HepG2 (cell line): ENCODE data around the gene TMEM200C. TPM values are rescaled to one million over a fixed set of nuclear protein-coding genes. Genes with fewer than 3 reads are reported as not detected.

Source experiments
- ATAC-seq: fragments of 200-7000 bp; cut with Tn5 transposase; 3 replicates; pipeline ENCODE4 v1.9.1; 2020; ENCODE audit warnings: mild to moderate bottlenecking, moderate library complexity
- BruUV-seq: library from RNA; stranded (reverse); fragments of 400-500 nt; replicated peaks from 2 replicates; lab custom pipeline; 2021; lab: Mats Ljungman, UMichigan
- CTCF ChIA-PET: fragments of 300-600 bp; formaldehyde crosslinking; extraction: SDS; loops from one replicate; lab custom pipeline; 2021; ENCODE audit warnings: low total read pairs, inconsistent platforms, low intra/inter-chr PET ratio; lab: Yijun Ruan, JAX
- POLR2A ChIA-PET: fragments of 350-600 bp; sonication (Branson Sonifier 250); formaldehyde crosslinking; loops from one replicate; lab custom pipeline; 2020; ENCODE audit warnings: antibody characterized with exemption, inconsistent platforms; lab: Yijun Ruan, JAX
- DNase-seq: peaks from one replicate; pipeline ENCODE4 v3.0.0-alpha.2; 2015; ENCODE audit warnings: low spot score
- FAIRE-seq: peaks from 3 replicates; lab custom pipeline; 2011; peaks lifted over from hg19 to GRCh38; lab: Jason Lieb, UNC
- H2AFZ ChIP-seq: one replicate; pipeline ENCODE4 v1.6.1; 2011; ENCODE audit warnings: low read length, inconsistent platforms
- H3K27ac ChIP-seq: fragments of 300-600 bp; 3 replicates; pipeline ENCODE4 v1.8.0; 2011; ENCODE audit warnings: mixed run types, mild to moderate bottlenecking, mixed read lengths, low read length, inconsistent platforms; ENCODE audit not compliant: insufficient read depth; ENCODE audit errors: extremely low read length
- H3K27me3 ChIP-seq, 2 experiments: fragments of 200-600 bp in 1 of 2; 2 replicates in 1 of 2; 3 replicates in 1 of 2; pipeline versions ENCODE4 v1.6.0 to v1.8.0; 2011; ENCODE audit warnings: low read length in 2 of 2, mild to moderate bottlenecking in 2 of 2, moderate library complexity in 2 of 2, inconsistent platforms in 1 of 2; ENCODE audit not compliant: insufficient read depth in 2 of 2, control insufficient read depth in 1 of 2
- H3K36me3 ChIP-seq, 2 experiments: fragments of 200-600 bp in 1 of 2; replicated peaks in 1 of 2; 2 replicates in 1 of 2; 3 replicates in 1 of 2; pipeline versions ENCODE4 v1.5.1 to v1.8.0; 2011; ENCODE audit warnings: low read length in 2 of 2, inconsistent platforms in 1 of 2; ENCODE audit not compliant: insufficient read depth in 2 of 2, control insufficient read depth in 1 of 2
- H3K4me1 ChIP-seq: 2 replicates; pipeline ENCODE4 v1.5.1; 2012; ENCODE audit warnings: low read length, inconsistent platforms; ENCODE audit not compliant: insufficient read depth
- H3K4me2 ChIP-seq: 2 replicates; pipeline ENCODE4 v1.6.0; 2011; ENCODE audit warnings: low read depth, low read length, inconsistent platforms
- H3K4me3 ChIP-seq, 3 experiments: fragments of 200-600 bp in 1 of 3; sonication (generic), shearing (Covaris generic) in 1 of 3; replicated peaks in 1 of 3; 2 replicates each; pipeline ENCODE4 v1.5.1; 2011 to 2016; ENCODE audit warnings: low read length in 3 of 3, inconsistent platforms in 2 of 3, low read depth in 2 of 3, mild to moderate bottlenecking in 2 of 3, control low read depth in 1 of 3, mixed read lengths in 1 of 3; ENCODE audit not compliant: insufficient read depth in 1 of 3
- H3K79me2 ChIP-seq: one replicate; pipeline ENCODE4 v1.6.1; 2011; ENCODE audit warnings: low read length, inconsistent platforms; ENCODE audit not compliant: insufficient read depth
- H3K9ac ChIP-seq: 2 replicates; pipeline ENCODE4 v1.6.0; 2011; ENCODE audit warnings: mild to moderate bottlenecking, low read depth, low read length, inconsistent platforms; ENCODE audit not compliant: insufficient read depth
- H3K9me3 ChIP-seq: 2 replicates; pipeline ENCODE4 v1.5.1; 2012; ENCODE audit warnings: mild to moderate bottlenecking, low read length
- H4K20me1 ChIP-seq: 2 replicates; pipeline ENCODE4 v1.6.0; 2011; ENCODE audit warnings: inconsistent platforms, mild to moderate bottlenecking, low read length, moderate library complexity; ENCODE audit not compliant: insufficient read depth
- ADNP ChIP-seq: sonication (generic); formaldehyde crosslinking; IDR thresholded peaks from 2 replicates; pipeline ENCODE4 v1.4.0; 2020; ENCODE audit warnings: missing genetic modification reagents
- ATF7-NPFF ChIP-seq: sonication (generic); formaldehyde crosslinking; IDR thresholded peaks from 2 replicates; pipeline ENCODE4 v1.8.1; 2023; ENCODE audit warnings: mild to moderate bottlenecking, low read depth, missing genetic modification reagents, moderate library complexity
- CENPT ChIP-seq: sonication (generic); formaldehyde crosslinking; IDR thresholded peaks from 2 replicates; pipeline ENCODE4 v1.8.0; 2022; ENCODE audit warnings: low read depth, mild to moderate bottlenecking, moderate library complexity, missing genetic modification reagents
- KLF16 ChIP-seq, 2 experiments: sonication (generic) in 1 of 2; formaldehyde crosslinking in 1 of 2; IDR thresholded peaks; 2 replicates each; pipeline versions ENCODE4 v1.6.1 to v1.8.0; 2016 to 2023; ENCODE audit warnings: missing genetic modification reagents in 2 of 2, missing compliant biosample characterization in 1 of 2
- YEATS4 ChIP-seq: sonication (generic); formaldehyde crosslinking; IDR thresholded peaks from 2 replicates; pipeline ENCODE4 v1.4.0; 2020; ENCODE audit warnings: missing genetic modification reagents, borderline replicate concordance
- ZBTB21 ChIP-seq: sonication (generic); formaldehyde crosslinking; IDR thresholded peaks from 2 replicates; pipeline ENCODE4 v1.4.0; 2020; ENCODE audit warnings: missing genetic modification reagents
- ZNF33A ChIP-seq: sonication (generic); formaldehyde crosslinking; IDR thresholded peaks from 2 replicates; pipeline ENCODE4 v1.5.1; 2020; ENCODE audit warnings: missing genetic modification reagents, mild to moderate bottlenecking, moderate library complexity, borderline replicate concordance
- ZNF720 ChIP-seq: sonication (generic); formaldehyde crosslinking; IDR thresholded peaks from 2 replicates; pipeline ENCODE4 v1.4.0; 2020; ENCODE audit warnings: missing genetic modification reagents
- ZNF839 ChIP-seq: sonication (generic); formaldehyde crosslinking; IDR thresholded peaks from 2 replicates; pipeline ENCODE4 v1.4.0; 2020; ENCODE audit warnings: missing genetic modification reagents, mild to moderate bottlenecking, borderline replicate concordance
- WGBS: methylation state at CpG from one replicate; pipeline ENCODE4 v1.1.6; 2017; ENCODE audit warnings: low lambda C conversion rate; 5-methylcytosine and 5-hydroxymethylcytosine counted together
- in situ Hi-C: cut with HindIII; loops from 2 replicates; pipeline ENCODE4 v1.10.0; 2017; ENCODE audit warnings: low pct_unique_long_range_greater_than_20kb; ENCODE audit not compliant: extremely low pct_ligation_motif_present
- intact Hi-C: fragments of 100-400 bp; cut with micrococcal nuclease; formaldehyde crosslinking; loops from one replicate; pipeline ENCODE4 v1.10.0; 2022; ENCODE audit not compliant: unreplicated experiment
- polyA plus RNA-seq, 8 experiments: library from polyadenylated mRNA; depleted of rRNA in 3 of 8; stranded (reverse) in 7 of 8; unstranded in 1 of 8; fragments of >200 nt; fragmentation: Illumina TruSeq in 4 of 8; extraction: Trizol in 4 of 8; gene quantifications; 2 replicates each; pipeline versions ENCODE4 v1.2.1 to v1.2.3, GENCODE V29; 2011 to 2016; ENCODE audit warnings: low read depth in 4 of 8, missing spikeins in 1 of 8, mixed read lengths in 1 of 8; ENCODE audit not compliant: insufficient read depth in 1 of 8
- total RNA-seq, 5 experiments: library from RNA; depleted of rRNA; stranded (reverse); fragments of >200 nt; fragmentation: Illumina TruSeq; extraction: Trizol; gene quantifications; 2 replicates each; pipeline ENCODE4 v1.2.3, GENCODE V29; 2016; ENCODE audit warnings: low read depth in 1 of 5
- TF ChIP-seq, protein P1 (sequence below): sonication (generic); formaldehyde crosslinking; IDR thresholded peaks from 2 replicates; pipeline ENCODE4 v1.4.0; 2020; ENCODE audit warnings: missing genetic modification reagents
- TF ChIP-seq, protein P2 (sequence below): sonication (generic); formaldehyde crosslinking; IDR thresholded peaks from 2 replicates; pipeline ENCODE4 v1.4.0; 2020; ENCODE audit warnings: mild to moderate bottlenecking, missing genetic modification reagents
- TF ChIP-seq, protein P3 (sequence below): sonication (generic); formaldehyde crosslinking; IDR thresholded peaks from 2 replicates; pipeline ENCODE4 v1.5.0; 2020; ENCODE audit warnings: mild to moderate bottlenecking, missing genetic modification reagents, borderline replicate concordance
- TF ChIP-seq, protein P4 (sequence below): sonication (generic); formaldehyde crosslinking; IDR thresholded peaks from 2 replicates; pipeline ENCODE4 v1.4.0; 2020; ENCODE audit warnings: missing genetic modification reagents, mild to moderate bottlenecking, borderline replicate concordance

The TMEM200C gene
- total and polyA plus RNA-seq, 2 of the 13 experiments (the other 11 are each of a cell fraction or from before 2014, with no cell fraction given): 0.04 TPM; not detected in 1

DNA sequence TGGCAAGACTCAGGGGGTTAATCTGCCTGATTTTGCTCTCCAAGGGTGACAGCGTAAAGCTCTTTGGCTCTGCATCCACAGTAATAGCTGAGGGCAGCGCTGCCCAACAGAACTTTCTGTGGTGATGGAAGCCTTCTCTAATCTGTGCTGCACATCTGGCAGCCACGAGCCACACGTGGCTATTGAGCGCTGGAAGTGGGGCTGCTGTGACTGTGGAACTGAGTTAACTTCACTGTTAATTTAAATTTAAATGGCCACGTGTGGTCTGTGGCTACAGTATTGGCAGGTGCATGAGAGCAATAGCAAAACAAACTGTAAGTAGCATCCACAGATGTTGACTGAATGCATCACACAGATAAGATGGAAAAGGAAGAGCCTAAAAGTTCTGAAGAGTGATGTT lies 47.3 kb upstream of the TMEM200C start:
- no peaks in the 10 kb centered on the region for H3K36me3 ChIP-seq
- intact Hi-C loops: no loop called here
- ATAC-seq (no peak), FAIRE-seq (no peak), DNase-seq (no peak)
- WGBS: 44% methylated on average over 6 of the region's 6 CpGs
- no peak overlapping the region for H3K4me2 ChIP-seq
- H3K27ac ChIP-seq: no peak overlapping the region
- in situ Hi-C loops: no loop called here
- BruUV-seq: no TSS peak
- H3K4me3 ChIP-seq: no peak overlapping the region
- H3K9me3 ChIP-seq: no peaks in the 10 kb centered on the region
- no peaks in the 10 kb centered on the region for H4K20me1 ChIP-seq
- POLR2A ChIA-PET: no interaction called here
- H3K9ac ChIP-seq: no peak overlapping the region
- no peak overlapping the region for H2AFZ ChIP-seq
- no peaks in the 10 kb centered on the region; a peak in 1 of 5 replicates for H3K27me3 ChIP-seq
- CTCF ChIA-PET: no interaction called here
- no peaks in the 10 kb centered on the region for H3K4me1 ChIP-seq
- no peaks in the 10 kb centered on the region for H3K79me2 ChIP-seq
- TF ChIP-seq, protein P1, sequence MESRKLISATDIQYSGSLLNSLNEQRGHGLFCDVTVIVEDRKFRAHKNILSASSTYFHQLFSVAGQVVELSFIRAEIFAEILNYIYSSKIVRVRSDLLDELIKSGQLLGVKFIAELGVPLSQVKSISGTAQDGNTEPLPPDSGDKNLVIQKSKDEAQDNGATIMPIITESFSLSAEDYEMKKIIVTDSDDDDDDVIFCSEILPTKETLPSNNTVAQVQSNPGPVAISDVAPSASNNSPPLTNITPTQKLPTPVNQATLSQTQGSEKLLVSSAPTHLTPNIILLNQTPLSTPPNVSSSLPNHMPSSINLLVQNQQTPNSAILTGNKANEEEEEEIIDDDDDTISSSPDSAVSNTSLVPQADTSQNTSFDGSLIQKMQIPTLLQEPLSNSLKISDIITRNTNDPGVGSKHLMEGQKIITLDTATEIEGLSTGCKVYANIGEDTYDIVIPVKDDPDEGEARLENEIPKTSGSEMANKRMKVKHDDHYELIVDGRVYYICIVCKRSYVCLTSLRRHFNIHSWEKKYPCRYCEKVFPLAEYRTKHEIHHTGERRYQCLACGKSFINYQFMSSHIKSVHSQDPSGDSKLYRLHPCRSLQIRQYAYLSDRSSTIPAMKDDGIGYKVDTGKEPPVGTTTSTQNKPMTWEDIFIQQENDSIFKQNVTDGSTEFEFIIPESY: no peak
- TF ChIP-seq KLF16 (CRISPR knock-in tag; IDR thresholded peaks at IDR 0.05) (no peak), ZNF839 (CRISPR knock-in tag) (no peak), ADNP (CRISPR knock-in tag) (no peak), ZBTB21 (CRISPR knock-in tag) (no peak), YEATS4 (no peak), CENPT (CRISPR knock-in tag) (no peak), ZNF33A (no peak), ZNF720 (CRISPR knock-in tag) (no peak), ATF7-NPFF (CRISPR knock-in tag) (no peak)
- TF ChIP-seq, protein P2, sequence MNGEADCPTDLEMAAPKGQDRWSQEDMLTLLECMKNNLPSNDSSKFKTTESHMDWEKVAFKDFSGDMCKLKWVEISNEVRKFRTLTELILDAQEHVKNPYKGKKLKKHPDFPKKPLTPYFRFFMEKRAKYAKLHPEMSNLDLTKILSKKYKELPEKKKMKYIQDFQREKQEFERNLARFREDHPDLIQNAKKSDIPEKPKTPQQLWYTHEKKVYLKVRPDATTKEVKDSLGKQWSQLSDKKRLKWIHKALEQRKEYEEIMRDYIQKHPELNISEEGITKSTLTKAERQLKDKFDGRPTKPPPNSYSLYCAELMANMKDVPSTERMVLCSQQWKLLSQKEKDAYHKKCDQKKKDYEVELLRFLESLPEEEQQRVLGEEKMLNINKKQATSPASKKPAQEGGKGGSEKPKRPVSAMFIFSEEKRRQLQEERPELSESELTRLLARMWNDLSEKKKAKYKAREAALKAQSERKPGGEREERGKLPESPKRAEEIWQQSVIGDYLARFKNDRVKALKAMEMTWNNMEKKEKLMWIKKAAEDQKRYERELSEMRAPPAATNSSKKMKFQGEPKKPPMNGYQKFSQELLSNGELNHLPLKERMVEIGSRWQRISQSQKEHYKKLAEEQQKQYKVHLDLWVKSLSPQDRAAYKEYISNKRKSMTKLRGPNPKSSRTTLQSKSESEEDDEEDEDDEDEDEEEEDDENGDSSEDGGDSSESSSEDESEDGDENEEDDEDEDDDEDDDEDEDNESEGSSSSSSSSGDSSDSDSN: no peak
- TF ChIP-seq, protein P3, sequence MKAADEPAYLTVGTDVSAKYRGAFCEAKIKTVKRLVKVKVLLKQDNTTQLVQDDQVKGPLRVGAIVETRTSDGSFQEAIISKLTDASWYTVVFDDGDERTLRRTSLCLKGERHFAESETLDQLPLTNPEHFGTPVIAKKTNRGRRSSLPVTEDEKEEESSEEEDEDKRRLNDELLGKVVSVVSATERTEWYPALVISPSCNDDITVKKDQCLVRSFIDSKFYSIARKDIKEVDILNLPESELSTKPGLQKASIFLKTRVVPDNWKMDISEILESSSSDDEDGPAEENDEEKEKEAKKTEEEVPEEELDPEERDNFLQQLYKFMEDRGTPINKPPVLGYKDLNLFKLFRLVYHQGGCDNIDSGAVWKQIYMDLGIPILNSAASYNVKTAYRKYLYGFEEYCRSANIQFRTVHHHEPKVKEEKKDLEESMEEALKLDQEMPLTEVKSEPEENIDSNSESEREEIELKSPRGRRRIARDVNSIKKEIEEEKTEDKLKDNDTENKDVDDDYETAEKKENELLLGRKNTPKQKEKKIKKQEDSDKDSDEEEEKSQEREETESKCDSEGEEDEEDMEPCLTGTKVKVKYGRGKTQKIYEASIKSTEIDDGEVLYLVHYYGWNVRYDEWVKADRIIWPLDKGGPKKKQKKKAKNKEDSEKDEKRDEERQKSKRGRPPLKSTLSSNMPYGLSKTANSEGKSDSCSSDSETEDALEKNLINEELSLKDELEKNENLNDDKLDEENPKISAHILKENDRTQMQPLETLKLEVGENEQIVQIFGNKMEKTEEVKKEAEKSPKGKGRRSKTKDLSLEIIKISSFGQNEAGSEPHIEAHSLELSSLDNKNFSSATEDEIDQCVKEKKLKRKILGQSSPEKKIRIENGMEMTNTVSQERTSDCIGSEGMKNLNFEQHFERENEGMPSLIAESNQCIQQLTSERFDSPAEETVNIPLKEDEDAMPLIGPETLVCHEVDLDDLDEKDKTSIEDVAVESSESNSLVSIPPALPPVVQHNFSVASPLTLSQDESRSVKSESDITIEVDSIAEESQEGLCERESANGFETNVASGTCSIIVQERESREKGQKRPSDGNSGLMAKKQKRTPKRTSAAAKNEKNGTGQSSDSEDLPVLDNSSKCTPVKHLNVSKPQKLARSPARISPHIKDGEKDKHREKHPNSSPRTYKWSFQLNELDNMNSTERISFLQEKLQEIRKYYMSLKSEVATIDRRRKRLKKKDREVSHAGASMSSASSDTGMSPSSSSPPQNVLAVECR: no peak
- TF ChIP-seq, protein P4, sequence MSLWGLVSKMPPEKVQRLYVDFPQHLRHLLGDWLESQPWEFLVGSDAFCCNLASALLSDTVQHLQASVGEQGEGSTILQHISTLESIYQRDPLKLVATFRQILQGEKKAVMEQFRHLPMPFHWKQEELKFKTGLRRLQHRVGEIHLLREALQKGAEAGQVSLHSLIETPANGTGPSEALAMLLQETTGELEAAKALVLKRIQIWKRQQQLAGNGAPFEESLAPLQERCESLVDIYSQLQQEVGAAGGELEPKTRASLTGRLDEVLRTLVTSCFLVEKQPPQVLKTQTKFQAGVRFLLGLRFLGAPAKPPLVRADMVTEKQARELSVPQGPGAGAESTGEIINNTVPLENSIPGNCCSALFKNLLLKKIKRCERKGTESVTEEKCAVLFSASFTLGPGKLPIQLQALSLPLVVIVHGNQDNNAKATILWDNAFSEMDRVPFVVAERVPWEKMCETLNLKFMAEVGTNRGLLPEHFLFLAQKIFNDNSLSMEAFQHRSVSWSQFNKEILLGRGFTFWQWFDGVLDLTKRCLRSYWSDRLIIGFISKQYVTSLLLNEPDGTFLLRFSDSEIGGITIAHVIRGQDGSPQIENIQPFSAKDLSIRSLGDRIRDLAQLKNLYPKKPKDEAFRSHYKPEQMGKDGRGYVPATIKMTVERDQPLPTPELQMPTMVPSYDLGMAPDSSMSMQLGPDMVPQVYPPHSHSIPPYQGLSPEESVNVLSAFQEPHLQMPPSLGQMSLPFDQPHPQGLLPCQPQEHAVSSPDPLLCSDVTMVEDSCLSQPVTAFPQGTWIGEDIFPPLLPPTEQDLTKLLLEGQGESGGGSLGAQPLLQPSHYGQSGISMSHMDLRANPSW (CRISPR knock-in tag): no peak
